Thoracic aorta (tissue), 2 donors: ENCODE results near the gene GIMAP6. TPM values are rescaled to one million over a fixed set of nuclear protein-coding genes. Genes with fewer than 3 reads are reported as not detected.

Experiments used
- ATAC-seq: fragments of 150-250 bp; one replicate; pipeline ENCODE4 v1.8.0; 2017; ENCODE audit warnings: low read depth; ENCODE audit not compliant: insufficient number of reproducible peaks, low FRiP score
- DNase-seq: peaks from one replicate; pipeline ENCODE4 v3.0.0-alpha.2; 2020; ENCODE audit warnings: low spot score
- H3K27ac ChIP-seq, 2 donors: fragments of 200-600 bp; sonication (generic); 1 replicate in 1 of 2; 2 replicates in 1 of 2; pipeline ENCODE4 v1.5.1; 2016; ENCODE audit warnings: mild to moderate bottlenecking in 2 of 2, moderate library complexity in 2 of 2
- H3K27me3 ChIP-seq: fragments of 200-600 bp; sonication (generic); replicated peaks from 2 replicates; pipeline ENCODE4 v1.6.0; 2016; ENCODE audit warnings: mild to moderate bottlenecking; ENCODE audit not compliant: insufficient read depth
- H3K36me3 ChIP-seq: fragments of 200-600 bp; sonication (generic); one replicate; pipeline ENCODE4 v1.5.1; 2016
- H3K4me1 ChIP-seq, 2 donors: fragments of 200-600 bp; sonication (generic); 1 replicate in 1 of 2; 2 replicates in 1 of 2; pipeline versions ENCODE4 v1.5.1 to v1.6.0; 2016; ENCODE audit warnings: low read depth in 2 of 2, mild to moderate bottlenecking in 1 of 2; ENCODE audit not compliant: control insufficient read depth in 1 of 2
- H3K4me3 ChIP-seq: fragments of 200-600 bp; sonication (generic); 2 replicates; pipeline ENCODE4 v1.5.1; 2016; ENCODE audit warnings: mild to moderate bottlenecking
- H3K9me3 ChIP-seq: fragments of 200-600 bp; sonication (generic); 2 replicates; pipeline ENCODE4 v1.5.1; 2016
- total RNA-seq, 2 donors: library from RNA; depleted of rRNA; stranded (reverse); fragments of >200 nt; gene quantifications; one replicate each; pipeline versions ENCODE4 v1.1.0 to v1.2.3, GENCODE V29; 2016
- TF ChIP-seq, protein P1 (sequence below): fragments of 200-600 bp; sonication (generic); IDR thresholded peaks from one replicate; pipeline ENCODE4 v1.5.1; 2019; ENCODE audit warnings: antibody characterized with exemption

GIMAP6 gene
- total RNA-seq, 2 donors from 2014 or later: 20.3 to 41.1 TPM

DNA sequence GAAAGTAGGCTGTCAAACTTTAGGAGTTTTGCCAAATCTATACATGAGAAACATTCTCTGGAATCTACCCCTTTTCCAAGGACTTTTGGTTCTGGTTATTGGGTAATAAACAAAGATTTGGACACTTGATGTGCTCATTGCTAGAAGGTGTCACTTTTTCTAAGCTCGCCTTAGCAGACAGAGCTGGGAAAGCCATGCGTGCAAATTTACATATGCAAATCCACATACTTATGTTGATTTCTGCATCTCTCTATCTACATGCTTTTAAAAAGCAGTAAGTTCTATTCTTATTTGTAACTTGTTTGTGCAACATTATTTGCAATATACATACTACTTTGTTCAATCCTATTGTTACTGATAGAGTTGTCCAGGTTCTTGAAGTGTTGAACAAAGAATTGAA lies 22.5 kb upstream of the GIMAP6 start:
- Histone ChIP-seq H3K4me1 (no peaks in the 10 kb centered on the region), H3K27ac (no peak overlapping the region), H3K36me3 (no peaks in the 10 kb centered on the region), H3K4me3 (no peak overlapping the region), H3K27me3 (no peaks in the 10 kb centered on the region), H3K9me3 (no peaks in the 10 kb centered on the region)
- no peak for ATAC-seq
- DNase-seq: no peak
- TF ChIP-seq, protein P1, sequence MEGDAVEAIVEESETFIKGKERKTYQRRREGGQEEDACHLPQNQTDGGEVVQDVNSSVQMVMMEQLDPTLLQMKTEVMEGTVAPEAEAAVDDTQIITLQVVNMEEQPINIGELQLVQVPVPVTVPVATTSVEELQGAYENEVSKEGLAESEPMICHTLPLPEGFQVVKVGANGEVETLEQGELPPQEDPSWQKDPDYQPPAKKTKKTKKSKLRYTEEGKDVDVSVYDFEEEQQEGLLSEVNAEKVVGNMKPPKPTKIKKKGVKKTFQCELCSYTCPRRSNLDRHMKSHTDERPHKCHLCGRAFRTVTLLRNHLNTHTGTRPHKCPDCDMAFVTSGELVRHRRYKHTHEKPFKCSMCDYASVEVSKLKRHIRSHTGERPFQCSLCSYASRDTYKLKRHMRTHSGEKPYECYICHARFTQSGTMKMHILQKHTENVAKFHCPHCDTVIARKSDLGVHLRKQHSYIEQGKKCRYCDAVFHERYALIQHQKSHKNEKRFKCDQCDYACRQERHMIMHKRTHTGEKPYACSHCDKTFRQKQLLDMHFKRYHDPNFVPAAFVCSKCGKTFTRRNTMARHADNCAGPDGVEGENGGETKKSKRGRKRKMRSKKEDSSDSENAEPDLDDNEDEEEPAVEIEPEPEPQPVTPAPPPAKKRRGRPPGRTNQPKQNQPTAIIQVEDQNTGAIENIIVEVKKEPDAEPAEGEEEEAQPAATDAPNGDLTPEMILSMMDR: no peak

DNA sequence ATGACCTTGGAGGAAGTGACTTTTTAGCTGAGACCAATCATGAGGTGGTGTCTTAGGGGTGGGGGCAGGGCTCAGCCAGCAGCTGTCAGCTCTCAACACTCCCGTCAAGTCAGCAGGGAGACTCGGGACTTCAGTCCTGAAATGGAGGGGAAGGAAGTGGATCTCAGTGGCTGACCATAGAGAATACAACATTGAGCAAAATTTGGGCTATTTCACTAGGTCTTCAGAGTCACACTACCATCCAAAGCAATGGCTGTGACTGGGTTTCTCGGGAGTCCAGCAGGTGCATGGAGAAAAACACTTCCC lies 16.8 kb upstream of the GIMAP6 start:
- Histone ChIP-seq H3K27ac (no peak overlapping the region), H3K27me3 (no peaks in the 10 kb centered on the region), H3K4me1 (no peaks in the 10 kb centered on the region), H3K9me3 (no peaks in the 10 kb centered on the region), H3K36me3 (no peaks in the 10 kb centered on the region), H3K4me3 (no peak overlapping the region)
- TF ChIP-seq, protein P1: no peak
- DNase-seq (no peak), ATAC-seq (no peak)

DNA sequence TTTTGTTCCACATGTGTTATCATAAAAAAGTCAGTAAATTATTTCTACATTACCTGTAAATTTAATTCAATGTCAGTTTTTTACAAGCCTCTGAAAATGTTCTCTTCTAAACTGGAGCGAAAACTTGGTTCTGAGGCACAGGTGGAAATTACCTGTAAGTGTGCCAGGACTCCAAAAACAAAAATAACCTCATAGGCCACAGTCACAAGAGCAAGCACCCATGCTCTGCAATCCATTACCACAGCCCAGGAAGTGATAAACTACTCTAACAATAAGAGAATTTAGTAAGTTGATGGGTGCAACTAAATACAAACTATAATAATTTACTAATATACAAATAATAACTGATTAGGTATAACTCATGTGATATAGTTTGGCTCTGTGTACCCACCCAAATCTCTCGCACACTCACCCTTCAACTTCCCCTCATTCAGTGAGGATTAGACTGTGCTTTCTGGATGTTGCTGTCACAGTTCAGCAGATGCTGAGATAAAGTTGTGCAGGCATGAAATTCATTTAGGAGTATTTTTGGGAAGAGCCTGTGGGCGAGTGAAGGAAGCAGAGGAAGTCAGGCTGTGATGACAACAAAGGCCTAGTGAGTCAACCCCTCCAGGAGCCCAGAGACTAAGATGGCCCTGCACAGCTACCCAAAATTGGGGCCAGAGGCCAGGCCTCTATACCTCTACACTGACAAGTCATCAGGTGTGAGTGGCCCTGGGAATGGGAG lies 16.3 kb upstream of the GIMAP6 start:
- H3K4me1 ChIP-seq: no peaks in the 10 kb centered on the region
- DNase-seq: no peak
- ATAC-seq: no peak
- H3K27ac ChIP-seq: no peak overlapping the region
- TF ChIP-seq, protein P1: no peak
- H3K27me3 ChIP-seq: no peaks in the 10 kb centered on the region
- H3K9me3 ChIP-seq: no peaks in the 10 kb centered on the region
- H3K4me3 ChIP-seq: no peak overlapping the region
- H3K36me3 ChIP-seq: no peaks in the 10 kb centered on the region

DNA sequence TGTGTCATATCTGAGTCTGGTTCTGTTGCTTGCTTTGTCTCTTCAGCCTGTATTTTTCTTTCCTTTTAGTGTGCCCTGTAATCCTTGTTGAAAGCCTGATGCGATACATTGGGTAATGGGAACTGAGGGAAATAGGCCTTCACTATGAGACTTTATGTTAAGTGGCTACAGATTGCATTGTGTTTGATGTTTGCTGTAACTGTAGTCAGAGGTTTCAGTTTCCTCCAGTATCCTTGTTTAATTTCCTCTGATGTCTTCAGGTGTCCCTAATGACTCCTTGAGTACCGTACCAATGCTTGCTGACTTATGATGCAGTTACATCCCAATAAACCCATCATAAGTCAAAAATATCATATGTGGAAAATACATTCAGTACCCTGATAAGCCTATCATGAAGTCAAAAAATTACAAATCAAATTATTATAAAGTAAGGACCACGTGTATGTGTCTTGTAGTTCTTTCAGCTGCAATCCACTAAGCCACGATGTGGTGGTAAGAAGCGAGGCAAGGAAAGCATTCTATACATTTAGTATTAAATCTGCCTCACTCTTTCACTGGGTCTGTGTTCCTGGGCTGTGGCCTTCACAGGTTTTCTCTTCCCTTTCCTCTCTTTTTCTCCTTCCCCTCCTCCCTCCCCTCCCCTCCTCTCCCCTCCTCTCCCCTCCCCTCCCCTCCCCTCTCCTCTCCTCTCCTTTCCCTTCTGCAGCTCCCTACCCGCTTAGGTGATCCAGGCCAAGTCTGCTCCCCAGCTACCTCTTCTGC lies 13.3 kb upstream of the GIMAP6 start:
- DNase-seq: no peak
- H3K27ac ChIP-seq: no peak overlapping the region
- H3K27me3 ChIP-seq: no peaks in the 10 kb centered on the region
- TF ChIP-seq, protein P1: no peak
- H3K9me3 ChIP-seq: no peaks in the 10 kb centered on the region
- no peak for ATAC-seq
- H3K4me3 ChIP-seq: no peak overlapping the region
- no peaks in the 10 kb centered on the region for H3K36me3 ChIP-seq
- no peaks in the 10 kb centered on the region for H3K4me1 ChIP-seq

DNA sequence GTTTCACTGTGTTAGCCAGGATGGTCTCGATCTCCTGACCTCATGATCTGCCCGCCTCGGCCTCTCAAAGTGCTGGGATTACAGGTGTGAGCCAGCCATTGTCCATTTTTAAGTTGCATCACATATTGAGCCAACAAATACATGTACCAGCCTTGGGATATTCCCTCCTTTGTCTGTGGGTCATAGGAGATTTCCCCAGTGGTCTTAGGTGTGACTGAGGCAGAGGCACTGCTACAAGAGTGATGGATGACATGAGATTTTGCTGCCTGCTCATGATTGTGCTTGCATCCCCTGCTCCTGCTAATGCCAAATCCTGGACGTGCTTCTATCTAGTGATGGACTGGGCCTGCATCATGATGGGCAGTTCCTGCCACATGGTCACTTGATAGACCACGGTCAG lies 10.7 kb upstream of the GIMAP6 start:
- DNase-seq: no peak
- H3K36me3 ChIP-seq: no peaks in the 10 kb centered on the region
- TF ChIP-seq, protein P1: no peak

More for the DNA sequence above, 10.7 kb upstream of the GIMAP6 start:
- Histone ChIP-seq H3K27ac (no peak overlapping the region), H3K9me3 (peaks cover 4% of the 10 kb centered on the region), H3K4me1 (no peaks in the 10 kb centered on the region), H3K27me3 (no peaks in the 10 kb centered on the region), H3K4me3 (no peak overlapping the region)
- ATAC-seq: no peak
